GM21367 (cell line): ENCODE data around the gene LRP1.

ENCODE experiments used
- ATAC-seq: cut with Tn5 transposase; IDR thresholded peaks from one replicate; pipeline ENCODE4 v1.9.1; 2021; ENCODE audit not compliant: unreplicated experiment

LRP1 gene

DNA sequence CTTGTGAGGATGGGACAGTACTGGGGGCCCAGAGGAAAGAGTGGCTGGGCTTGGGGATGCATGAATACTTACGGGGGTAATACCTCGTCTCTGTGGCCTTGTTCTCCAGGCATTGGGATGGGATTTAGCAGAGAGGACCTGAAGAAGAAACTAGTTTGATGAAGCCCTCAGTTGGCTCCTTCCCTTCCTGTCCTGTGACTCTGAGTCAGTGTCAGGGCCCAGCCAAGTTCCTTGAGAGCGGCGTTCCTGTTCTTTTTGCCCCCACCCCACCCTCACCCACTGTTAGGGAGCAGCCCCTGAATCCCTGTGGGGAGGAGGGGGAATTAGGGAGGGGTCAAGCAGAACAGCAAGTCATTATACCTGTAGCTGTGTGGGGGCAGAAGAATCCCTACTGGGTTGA lies 24.4 kb downstream of the LRP1 start:
- ATAC-seq, result no peak

- no peak for ATAC-seq
Measured at GRCh38 chr12:57153415-57153997, 25.2 kb downstream of the LRP1 start.

DNA sequence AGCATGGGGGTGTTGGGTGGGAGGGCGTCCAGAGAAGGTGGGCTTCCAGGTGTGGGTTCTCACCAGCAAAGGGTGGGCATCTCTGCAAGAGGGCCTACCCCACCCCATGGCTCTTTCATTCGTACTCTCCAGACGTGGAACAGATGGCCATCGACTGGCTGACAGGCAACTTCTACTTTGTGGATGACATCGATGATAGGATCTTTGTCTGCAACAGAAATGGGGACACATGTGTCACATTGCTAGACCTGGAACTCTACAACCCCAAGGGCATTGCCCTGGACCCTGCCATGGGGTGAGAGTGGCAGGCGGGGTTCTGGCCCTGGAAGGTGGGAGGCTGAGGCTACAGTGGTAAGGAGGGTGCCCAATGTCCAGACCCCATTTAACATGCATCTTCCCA lies 25.8 kb downstream of the LRP1 start:
- no peak for ATAC-seq

DNA sequence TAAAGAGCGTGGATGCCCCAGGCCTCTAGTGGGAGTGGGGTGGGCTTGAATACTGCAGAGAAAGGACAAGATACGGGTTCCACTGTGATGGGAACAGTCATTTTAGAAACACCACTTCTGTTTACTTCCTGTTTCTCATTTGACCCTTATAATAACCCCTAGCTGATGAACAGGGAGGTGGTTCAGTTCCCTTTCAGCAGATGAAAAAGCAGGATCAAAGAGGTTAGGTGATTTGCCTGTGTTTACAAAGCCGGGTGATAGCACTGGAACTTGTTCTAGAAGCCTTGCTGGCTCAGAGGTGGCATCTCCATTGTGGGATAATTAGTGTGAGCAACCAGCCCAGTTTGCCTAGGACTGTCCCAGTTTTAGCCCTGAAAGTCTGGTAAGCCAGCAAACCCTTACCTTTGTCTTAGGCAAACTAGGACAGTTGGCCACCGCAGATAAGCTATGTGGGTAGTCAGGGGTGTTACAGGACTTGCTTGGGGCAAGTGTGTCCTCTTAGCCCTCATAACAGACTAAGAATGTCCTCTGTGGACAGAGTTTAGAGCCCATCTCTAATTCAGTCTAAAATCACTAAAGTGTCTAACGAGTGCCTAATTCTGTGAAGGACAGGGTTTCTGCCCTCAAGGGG lies 26.6 kb downstream of the LRP1 start:
- ATAC-seq, result no peak

DNA sequence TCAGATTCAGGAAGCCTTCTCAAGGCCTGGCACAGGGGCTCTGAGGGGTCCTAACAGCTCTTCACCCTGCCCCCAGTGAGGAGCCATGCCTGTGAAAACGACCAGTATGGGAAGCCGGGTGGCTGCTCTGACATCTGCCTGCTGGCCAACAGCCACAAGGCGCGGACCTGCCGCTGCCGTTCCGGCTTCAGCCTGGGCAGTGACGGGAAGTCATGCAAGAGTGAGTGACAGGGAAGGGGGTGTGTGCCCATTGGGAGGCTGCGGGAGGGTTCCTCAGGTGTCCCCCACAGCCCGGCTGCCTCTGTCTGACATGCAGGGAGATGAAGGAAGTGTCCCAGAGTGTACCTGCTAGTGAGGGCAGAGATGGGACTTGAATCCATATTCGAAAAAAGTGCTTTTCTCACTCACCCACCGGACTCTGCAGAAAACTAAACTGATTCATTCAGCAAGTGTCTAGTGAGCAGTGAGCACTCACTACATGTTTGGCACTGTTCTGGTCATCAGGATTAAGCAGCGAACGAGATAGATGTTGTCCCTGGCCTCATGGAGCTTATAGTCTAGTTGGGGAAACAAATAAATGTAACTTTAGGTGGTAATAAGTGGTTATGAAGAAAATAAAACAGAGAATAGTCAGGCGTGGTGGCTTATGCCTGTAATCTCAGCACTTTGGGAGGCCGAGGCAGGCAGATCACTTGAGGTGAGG lies 28.6 kb downstream of the LRP1 start:
- ATAC-seq, result no peak

DNA sequence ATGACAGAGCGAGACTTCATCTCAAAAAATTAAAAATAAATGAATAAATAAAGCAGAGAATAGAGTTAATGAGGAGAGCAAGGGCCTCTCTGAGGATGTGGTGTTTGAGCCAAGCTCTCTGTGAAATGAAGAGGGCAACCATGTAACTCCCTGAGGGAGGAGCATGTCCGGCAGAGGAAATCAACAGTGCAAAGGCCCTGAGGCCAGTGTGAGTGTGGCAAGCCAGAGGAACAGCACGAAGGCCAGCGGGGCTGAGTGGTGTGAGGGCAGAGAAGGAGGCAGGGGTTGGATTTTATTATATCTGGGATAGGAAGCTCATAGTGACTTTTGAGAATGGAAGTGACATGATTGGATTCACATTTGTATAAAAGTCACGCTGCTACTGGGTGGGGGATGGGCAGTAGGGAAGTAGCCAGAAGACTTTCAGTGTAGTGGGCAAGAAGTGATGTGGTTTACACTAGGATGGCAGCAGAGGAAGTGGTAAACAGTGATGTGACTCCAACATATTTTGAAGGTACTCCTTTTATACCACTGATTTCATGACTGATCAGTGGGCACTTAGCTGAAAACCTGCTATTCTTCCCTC lies 29.4 kb downstream of the LRP1 start:
- ATAC-seq, result no peak

GRCh38 chr12:57158186-57158585 lies 29.9 kb downstream of the LRP1 start:
- ATAC-seq, result no peak

DNA sequence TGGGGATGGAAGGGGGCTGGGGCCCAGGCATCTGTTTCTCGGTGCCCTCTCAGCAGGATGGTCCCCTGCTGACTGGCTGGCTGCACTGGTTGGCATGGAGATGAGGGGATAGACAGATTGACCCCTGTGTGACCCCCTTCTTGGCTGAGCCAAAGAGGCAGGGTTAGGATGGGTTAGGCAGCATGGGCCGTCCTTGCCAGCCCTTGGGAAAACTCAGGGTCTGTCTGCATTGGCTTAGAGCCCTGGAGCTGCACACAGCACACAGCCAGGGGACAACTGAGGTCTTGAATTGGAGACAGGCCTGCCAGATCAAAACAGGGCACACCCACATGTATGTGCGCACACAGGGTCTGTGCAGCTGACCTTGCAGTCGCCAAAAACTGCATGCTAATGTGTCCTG lies 30.4 kb downstream of the LRP1 start:
- no peak for ATAC-seq

- ATAC-seq, result no peak
Measured at GRCh38 chr12:57159311-57159710, 31.0 kb downstream of the LRP1 start.

DNA sequence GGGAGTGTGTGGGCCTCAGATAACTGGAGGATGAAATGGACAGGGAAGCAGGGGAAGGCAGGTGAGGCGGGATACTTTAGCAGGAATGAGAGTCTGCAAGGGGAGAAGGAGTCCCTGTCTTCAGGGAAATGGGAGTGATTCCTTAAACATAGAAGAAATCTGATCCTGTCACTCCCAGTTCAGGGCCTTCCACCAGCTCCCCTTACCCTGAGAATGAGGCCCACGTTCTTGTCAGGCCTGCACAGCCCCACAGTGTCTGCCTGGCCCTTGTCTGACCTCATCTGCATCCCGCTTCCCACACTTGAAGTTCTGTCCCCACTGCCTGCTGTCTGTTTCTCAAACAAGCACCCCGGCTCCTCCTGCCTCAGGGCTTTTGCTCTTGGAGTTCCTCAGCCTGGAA lies 31.8 kb downstream of the LRP1 start:
- no peak for ATAC-seq

- no peak for ATAC-seq
Measured at GRCh38 chr12:57160741-57161140, 32.5 kb downstream of the LRP1 start.

GRCh38 chr12:57161491-57161890 lies 33.2 kb downstream of the LRP1 start:
- ATAC-seq, result no peak

- no peak for ATAC-seq
Measured at GRCh38 chr12:57162553-57163125, 34.4 kb downstream of the LRP1 start.

DNA sequence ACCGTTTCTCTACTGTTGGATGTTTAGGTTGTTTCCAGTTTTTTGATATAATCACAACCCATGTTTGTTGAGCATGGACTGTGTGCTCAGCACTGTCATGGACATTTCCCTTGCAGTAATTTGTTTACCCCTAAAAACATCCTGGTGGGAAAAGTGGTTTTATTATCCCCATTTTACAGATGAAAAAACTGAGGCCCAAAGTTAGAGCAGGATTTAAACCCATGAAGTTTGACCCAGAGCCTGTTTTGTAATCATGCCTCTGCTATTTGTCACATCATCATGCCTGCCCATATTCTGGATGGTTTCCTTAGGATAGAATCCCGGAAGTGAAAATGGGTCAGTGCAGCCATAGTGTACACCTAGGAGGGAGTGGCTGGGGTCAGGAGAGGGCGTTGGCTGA lies 36.2 kb downstream of the LRP1 start:
- no peak for ATAC-seq

DNA sequence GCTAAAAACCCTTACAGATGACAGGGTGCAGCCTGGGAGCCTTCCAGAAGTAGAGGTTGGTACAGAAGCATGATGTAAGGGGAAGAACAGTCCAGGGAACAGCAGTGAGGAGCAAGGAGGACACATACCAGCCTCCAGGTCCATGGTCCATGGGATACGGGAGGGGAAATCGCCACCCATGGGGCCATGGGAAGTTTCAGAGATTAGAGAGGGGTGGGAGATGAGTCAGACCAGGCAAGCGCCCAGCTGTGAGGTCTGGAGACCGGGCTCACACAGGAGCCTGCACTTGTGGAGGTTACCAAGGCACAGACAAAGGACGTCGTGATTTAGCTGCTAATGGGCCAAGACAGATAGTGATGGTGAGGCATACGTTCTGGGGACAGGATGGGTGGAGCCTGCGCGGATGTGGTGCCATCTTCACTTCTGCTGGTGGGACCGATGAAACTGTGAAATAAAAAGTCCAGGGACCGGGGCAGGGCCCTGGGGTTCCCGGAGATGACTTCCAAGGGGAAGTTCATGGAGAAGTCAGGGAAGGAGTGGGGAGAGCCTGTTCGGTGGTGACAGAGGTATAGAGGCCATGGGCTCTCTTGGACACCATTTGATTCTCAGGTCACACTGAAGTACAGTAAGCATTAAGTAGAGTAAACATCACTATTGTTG lies 36.8 kb downstream of the LRP1 start:
- ATAC-seq, result no peak

DNA sequence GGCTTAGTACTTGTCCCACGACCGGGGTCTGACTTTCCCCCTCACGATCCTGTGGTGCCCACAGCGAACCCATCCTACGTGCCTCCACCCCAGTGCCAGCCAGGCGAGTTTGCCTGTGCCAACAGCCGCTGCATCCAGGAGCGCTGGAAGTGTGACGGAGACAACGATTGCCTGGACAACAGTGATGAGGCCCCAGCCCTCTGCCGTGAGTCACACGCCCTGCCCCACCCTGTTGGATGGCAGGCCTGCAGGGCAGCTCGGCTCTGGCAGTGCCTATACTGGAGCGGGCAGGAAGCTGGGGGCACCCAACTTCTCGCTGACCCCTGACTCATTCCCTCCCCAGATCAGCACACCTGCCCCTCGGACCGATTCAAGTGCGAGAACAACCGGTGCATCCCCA lies 37.5 kb downstream of the LRP1 start:
- no peak for ATAC-seq

DNA sequence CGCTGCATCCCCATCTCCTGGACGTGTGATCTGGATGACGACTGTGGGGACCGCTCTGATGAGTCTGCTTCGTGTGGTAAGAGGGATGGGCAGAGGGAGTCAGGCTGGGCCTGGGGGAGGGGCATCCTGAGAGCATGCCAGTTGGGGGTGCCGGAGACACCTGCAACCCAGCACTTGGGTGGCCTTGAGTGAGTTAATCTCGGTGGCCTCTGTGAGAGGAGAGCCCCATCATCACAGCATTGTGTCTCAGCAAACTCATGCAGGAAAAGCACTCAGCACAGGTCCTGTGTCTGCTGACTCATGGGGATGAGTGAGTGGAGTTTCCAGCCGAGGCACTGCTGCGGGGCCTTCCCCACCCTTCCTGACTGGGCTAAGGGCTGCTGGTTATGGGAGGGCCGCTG lies 38.7 kb downstream of the LRP1 start:
- ATAC-seq, result no peak

- no peak for ATAC-seq
Measured at GRCh38 chr12:57168058-57168457, 39.8 kb downstream of the LRP1 start.

GRCh38 chr12:57169046-57169795 lies 40.9 kb downstream of the LRP1 start:
- ATAC-seq, result no peak

- ATAC-seq, result no peak
Measured at GRCh38 chr12:57169969-57170368, 41.7 kb downstream of the LRP1 start.

GRCh38 chr12:57170408-57170807 lies 42.1 kb downstream of the LRP1 start:
- no peak for ATAC-seq
